H9 (cell line): ENCODE data around the gene WDR59. TPM values are rescaled to one million over a fixed set of nuclear protein-coding genes. Genes with fewer than 3 reads are reported as not detected.

Experiments used
- DNase-seq: peaks from one replicate; pipeline ENCODE4 v3.0.0-alpha.2; 2017
- H2AFZ ChIP-seq: one replicate; pipeline ENCODE4 v1.6.1; 2013; ENCODE audit warnings: mild to moderate bottlenecking, low read length, control low read depth, moderate library complexity
- H2AK5ac ChIP-seq: 2 replicates; pipeline ENCODE4 v1.6.1; 2013; ENCODE audit warnings: low read length, control low read depth, mixed read lengths; ENCODE audit not compliant: insufficient read length
- H2BK120ac ChIP-seq: one replicate; pipeline ENCODE4 v1.6.1; 2013; ENCODE audit warnings: low read depth, mild to moderate bottlenecking, low read length, control low read depth, inconsistent platforms; ENCODE audit not compliant: poor library complexity, severe bottlenecking
- H2BK12ac ChIP-seq: 2 replicates; pipeline ENCODE4 v1.6.1; 2013; ENCODE audit warnings: low read length, control low read depth, mixed read lengths, low read depth; ENCODE audit not compliant: insufficient read length
- H2BK15ac ChIP-seq: 2 replicates; pipeline ENCODE4 v1.6.1; 2013; ENCODE audit warnings: low read depth, low read length, control low read depth
- H2BK20ac ChIP-seq: one replicate; pipeline ENCODE4 v1.6.1; 2013; ENCODE audit warnings: low read depth, mild to moderate bottlenecking, low read length, control low read depth, inconsistent platforms; ENCODE audit not compliant: poor library complexity, severe bottlenecking
- H2BK5ac ChIP-seq: 2 replicates; pipeline ENCODE4 v1.6.1; 2013; ENCODE audit warnings: low read length, control low read depth, mixed read lengths; ENCODE audit not compliant: insufficient read length
- H3K14ac ChIP-seq: 2 replicates; pipeline ENCODE4 v1.6.1; 2013; ENCODE audit warnings: low read length, control low read depth; ENCODE audit not compliant: insufficient read depth
- H3K18ac ChIP-seq: 2 replicates; pipeline ENCODE4 v1.6.1; 2013; ENCODE audit warnings: low read depth, mild to moderate bottlenecking, mixed read lengths, low read length, control low read depth; ENCODE audit not compliant: insufficient read length
- H3K23ac ChIP-seq: 2 replicates; pipeline ENCODE4 v1.6.1; 2013; ENCODE audit warnings: low read length, control low read depth, mixed read lengths, low read depth; ENCODE audit not compliant: insufficient read length
- H3K23me2 ChIP-seq: 2 replicates; pipeline ENCODE4 v1.6.1; 2013; ENCODE audit warnings: low read depth, mild to moderate bottlenecking, mixed read lengths, low read length, control low read depth; ENCODE audit not compliant: insufficient read length, poor library complexity, severe bottlenecking
- H3K27ac ChIP-seq: 2 replicates; pipeline ENCODE4 v1.5.1; 2013; ENCODE audit warnings: low read length, control low read depth, mixed read lengths, low read depth; ENCODE audit not compliant: insufficient read length
- H3K27me3 ChIP-seq: 2 replicates; pipeline ENCODE4 v1.6.1; 2013; ENCODE audit warnings: low read length, control low read depth, inconsistent platforms; ENCODE audit not compliant: insufficient read depth
- H3K4ac ChIP-seq: 2 replicates; pipeline ENCODE4 v1.6.1; 2013; ENCODE audit warnings: low read depth, mild to moderate bottlenecking, control low read depth, inconsistent platforms, low read length, moderate library complexity
- H3K4me1 ChIP-seq: 2 replicates; pipeline ENCODE4 v1.6.1; 2013; ENCODE audit warnings: low read length, control low read depth, inconsistent platforms; ENCODE audit not compliant: insufficient read depth
- H3K4me2 ChIP-seq: 2 replicates; pipeline ENCODE4 v1.6.1; 2013; ENCODE audit warnings: low read length, control low read depth, mixed read lengths; ENCODE audit not compliant: insufficient read length, insufficient read depth
- H3K56ac ChIP-seq: 2 replicates; pipeline ENCODE4 v1.6.1; 2013; ENCODE audit warnings: low read depth, mild to moderate bottlenecking, mixed read lengths, low read length, control low read depth; ENCODE audit not compliant: insufficient read length
- H3K79me1 ChIP-seq: 2 replicates; pipeline ENCODE4 v1.6.1; 2013; ENCODE audit warnings: low read depth, mild to moderate bottlenecking, moderate library complexity, low read length, control low read depth, inconsistent platforms; ENCODE audit not compliant: insufficient read depth, poor library complexity, severe bottlenecking
- H3K79me2 ChIP-seq: 2 replicates; pipeline ENCODE4 v1.6.1; 2013; ENCODE audit warnings: low read length, control low read depth, inconsistent platforms; ENCODE audit not compliant: insufficient read depth
- H3K9ac ChIP-seq: 2 replicates; pipeline ENCODE4 v1.6.1; 2013; ENCODE audit warnings: low read length, control low read depth, mixed read lengths; ENCODE audit not compliant: insufficient read length; ENCODE audit errors: extremely low read depth
- H3K9me3 ChIP-seq: one replicate; pipeline ENCODE4 v1.6.1; 2013; ENCODE audit warnings: low read depth, low read length, inconsistent platforms; ENCODE audit not compliant: control insufficient read depth
- H3T11ph ChIP-seq: one replicate; pipeline ENCODE4 v1.6.1; 2013; ENCODE audit warnings: mild to moderate bottlenecking, low read length, control low read depth, inconsistent platforms
- H4K20me1 ChIP-seq: one replicate; pipeline ENCODE4 v1.6.1; 2013; ENCODE audit not compliant: control insufficient read depth, insufficient read length, insufficient read depth
- H4K5ac ChIP-seq: 2 replicates; pipeline ENCODE4 v1.6.1; 2013; ENCODE audit warnings: low read depth, mild to moderate bottlenecking, mixed read lengths, low read length, control low read depth; ENCODE audit not compliant: insufficient read length
- H4K8ac ChIP-seq: replicated peaks from 2 replicates; pipeline ENCODE4 v1.6.1; 2013; ENCODE audit warnings: low read length, control low read depth, mixed read lengths, low read depth; ENCODE audit not compliant: insufficient read length
- H4K91ac ChIP-seq: 2 replicates; pipeline ENCODE4 v1.6.1; 2013; ENCODE audit warnings: low read depth, mild to moderate bottlenecking, moderate library complexity, mixed read lengths, low read length, control low read depth; ENCODE audit not compliant: insufficient read length
- H3K27ac Mint-ChIP-seq, 3 experiments: 2 replicates in 2 of 3; 3 replicates in 1 of 3; pipeline ENCODE4 v1.8.0; 2020 to 2021; ENCODE audit warnings: mixed read lengths in 3 of 3, mild to moderate bottlenecking in 1 of 3, moderate library complexity in 1 of 3
- H3K27me3 Mint-ChIP-seq: 2 replicates; pipeline ENCODE4 v1.8.0; 2021; ENCODE audit warnings: low read depth, mild to moderate bottlenecking, moderate library complexity, mixed read lengths
- H3K36me3 Mint-ChIP-seq, 3 experiments: 2 replicates in 2 of 3; 3 replicates in 1 of 3; pipeline ENCODE4 v1.8.0; 2020 to 2021; ENCODE audit warnings: low read depth in 3 of 3, mixed read lengths in 3 of 3; ENCODE audit not compliant: insufficient read depth in 1 of 3
- H3K4me1 Mint-ChIP-seq, 2 experiments: 2 replicates each; pipeline ENCODE4 v1.8.0; 2020; ENCODE audit warnings: mixed read lengths in 2 of 2
- H3K4me3 Mint-ChIP-seq, 2 experiments: 2 replicates in 1 of 2; 3 replicates in 1 of 2; pipeline ENCODE4 v1.8.0; 2020 to 2021; ENCODE audit warnings: mild to moderate bottlenecking in 2 of 2, mixed read lengths in 2 of 2, moderate library complexity in 1 of 2
- H3K9me3 Mint-ChIP-seq, 2 experiments: 2 replicates in 1 of 2; 3 replicates in 1 of 2; pipeline ENCODE4 v1.8.0; 2020; ENCODE audit warnings: mild to moderate bottlenecking in 2 of 2, mixed read lengths in 2 of 2, moderate library complexity in 1 of 2
- WGBS: extraction: QIAGEN DNeasy Blood & Tissue Kit; methylation state at CpG from one replicate; pipeline ENCODE4 v1.1.7; 2013; ENCODE audit warnings: missing lambda C conversion rate, low lambda C conversion rate, mixed read lengths; ENCODE audit not compliant: insufficient read length; ENCODE audit errors: extremely low coverage; 5-methylcytosine and 5-hydroxymethylcytosine counted together
- total RNA-seq: library from RNA; stranded (reverse); gene quantifications from 2 replicates; pipeline ENCODE4 v1.2.1, GENCODE V29; 2021
- TF ChIP-seq, protein P1 (sequence below): fragments of 200-600 bp; sonication (generic); conservative IDR thresholded peaks from 3 replicates; pipeline ENCODE4 v1.8.0; 2021; ENCODE audit warnings: antibody characterized with exemption, mild to moderate bottlenecking

The WDR59 gene
- total RNA-seq, 1 experiment from 2014 or later: 97.5 TPM

DNA sequence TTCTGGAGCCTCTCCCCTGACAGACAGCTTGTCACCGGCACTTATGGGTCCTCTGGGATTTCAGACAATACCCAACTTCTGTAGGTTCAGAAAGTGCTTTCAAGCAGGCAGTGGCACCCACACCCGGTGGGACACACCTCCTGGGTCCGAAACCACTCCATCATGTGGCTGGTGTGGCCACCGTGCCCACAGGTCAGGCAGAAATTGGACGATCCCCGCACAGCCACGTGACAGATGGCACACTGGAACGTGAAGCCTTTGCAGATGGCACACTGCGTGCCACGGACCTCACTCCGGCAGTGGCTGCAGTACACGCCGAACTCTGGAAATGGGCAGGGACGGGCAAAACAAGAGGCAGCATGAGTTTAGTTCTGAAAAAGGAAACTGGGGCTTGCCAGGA, 110.8 kb downstream of the WDR59 start:
- H3K23ac ChIP-seq: no peak overlapping the region
- H3K36me3 Mint-ChIP-seq: peaks cover 9 to 37% (median 34%) of the 10 kb centered on the region in 3 experiments
- peak overlapping the region in 2 of 3 experiments; percentile 72 to 93; a peak in 3 of 7 replicates for H3K27ac Mint-ChIP-seq
- no peak overlapping the region for H2BK120ac ChIP-seq
- H3K4me3 Mint-ChIP-seq: no peak overlapping the region
- H3K4me1 ChIP-seq: peaks cover 2% of the 10 kb centered on the region; the same call in 1 of the 2 replicates
- H3K23me2 ChIP-seq: no peaks in the 10 kb centered on the region
- H3K79me1 ChIP-seq: no peaks in the 10 kb centered on the region
- H3K27me3 Mint-ChIP-seq: no peaks in the 10 kb centered on the region
- H2BK20ac ChIP-seq: no peak overlapping the region
- no peaks in the 10 kb centered on the region for H3K9me3 ChIP-seq
- H3K56ac ChIP-seq: no peak overlapping the region
- H3K9me3 Mint-ChIP-seq: no peaks in the 10 kb centered on the region
- no peaks in the 10 kb centered on the region for H3K79me2 ChIP-seq
- no peak overlapping the region for H3K4me2 ChIP-seq
- H3K9ac ChIP-seq: no peak overlapping the region
- H3K4me1 Mint-ChIP-seq: peaks cover 32 to 35% of the 10 kb centered on the region in 2 experiments
- no peak overlapping the region for H4K8ac ChIP-seq
- no peak overlapping the region for H3K27ac ChIP-seq
- H2AK5ac ChIP-seq: no peak overlapping the region
- H3K14ac ChIP-seq: no peak overlapping the region
- WGBS: no CpG with 5 or more reads among the region's 14 CpGs
- H2BK15ac ChIP-seq: no peak overlapping the region
- no peak for DNase-seq
- no peak overlapping the region for H3T11ph ChIP-seq
- no peak overlapping the region for H3K18ac ChIP-seq
- H4K5ac ChIP-seq: no peak overlapping the region
- H2BK5ac ChIP-seq: no peak overlapping the region
- no peak overlapping the region for H2AFZ ChIP-seq
- TF ChIP-seq, protein P1, sequence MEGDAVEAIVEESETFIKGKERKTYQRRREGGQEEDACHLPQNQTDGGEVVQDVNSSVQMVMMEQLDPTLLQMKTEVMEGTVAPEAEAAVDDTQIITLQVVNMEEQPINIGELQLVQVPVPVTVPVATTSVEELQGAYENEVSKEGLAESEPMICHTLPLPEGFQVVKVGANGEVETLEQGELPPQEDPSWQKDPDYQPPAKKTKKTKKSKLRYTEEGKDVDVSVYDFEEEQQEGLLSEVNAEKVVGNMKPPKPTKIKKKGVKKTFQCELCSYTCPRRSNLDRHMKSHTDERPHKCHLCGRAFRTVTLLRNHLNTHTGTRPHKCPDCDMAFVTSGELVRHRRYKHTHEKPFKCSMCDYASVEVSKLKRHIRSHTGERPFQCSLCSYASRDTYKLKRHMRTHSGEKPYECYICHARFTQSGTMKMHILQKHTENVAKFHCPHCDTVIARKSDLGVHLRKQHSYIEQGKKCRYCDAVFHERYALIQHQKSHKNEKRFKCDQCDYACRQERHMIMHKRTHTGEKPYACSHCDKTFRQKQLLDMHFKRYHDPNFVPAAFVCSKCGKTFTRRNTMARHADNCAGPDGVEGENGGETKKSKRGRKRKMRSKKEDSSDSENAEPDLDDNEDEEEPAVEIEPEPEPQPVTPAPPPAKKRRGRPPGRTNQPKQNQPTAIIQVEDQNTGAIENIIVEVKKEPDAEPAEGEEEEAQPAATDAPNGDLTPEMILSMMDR: no peak
- H2BK12ac ChIP-seq: no peak overlapping the region
- H4K91ac ChIP-seq: no peak overlapping the region
- H3K27me3 ChIP-seq: no peaks in the 10 kb centered on the region
- no peak overlapping the region for H3K4ac ChIP-seq
- no peaks in the 10 kb centered on the region for H4K20me1 ChIP-seq
